NCI-H345 treated with DMSO at 0.1 percent for 48 hours (cell line): ENCODE data around the gene PNKP.

ENCODE experiments used
- DNase-seq: peaks from one replicate; lab custom pipeline; 2025; ENCODE audit not compliant: unreplicated experiment; lab: John Stamatoyannopoulos, UW

Gene PNKP

DNA sequence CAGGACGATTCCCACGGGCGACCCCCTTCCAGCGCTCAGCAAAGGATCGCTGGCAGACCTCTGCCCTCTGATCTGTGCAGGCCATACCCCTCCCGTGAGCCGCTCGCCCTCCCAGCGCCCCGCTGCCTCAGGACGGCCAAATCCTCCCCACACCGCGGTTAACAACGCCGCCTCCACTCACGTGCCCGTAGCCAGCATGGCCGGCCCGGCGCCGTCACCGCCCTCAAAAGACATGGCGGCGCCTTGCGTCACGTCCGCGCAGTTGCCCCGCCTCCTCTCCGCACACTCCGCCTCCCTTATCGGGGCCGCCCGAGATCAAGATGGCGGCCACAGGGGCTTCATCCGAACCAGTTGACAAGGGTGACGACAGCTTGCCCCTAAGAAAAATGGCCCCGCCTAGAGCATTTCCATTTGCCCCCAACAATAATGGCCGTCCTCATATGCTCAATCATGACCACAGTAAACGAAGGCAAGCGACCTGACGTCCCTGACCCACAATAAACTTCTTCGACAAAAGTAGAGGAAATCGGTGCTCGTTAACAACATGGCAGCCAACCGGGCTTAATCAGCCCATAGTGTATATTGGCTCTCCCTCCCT is 9.1 kb upstream of the PNKP start:
- peak; percentile 89 for DNase-seq

DNA sequence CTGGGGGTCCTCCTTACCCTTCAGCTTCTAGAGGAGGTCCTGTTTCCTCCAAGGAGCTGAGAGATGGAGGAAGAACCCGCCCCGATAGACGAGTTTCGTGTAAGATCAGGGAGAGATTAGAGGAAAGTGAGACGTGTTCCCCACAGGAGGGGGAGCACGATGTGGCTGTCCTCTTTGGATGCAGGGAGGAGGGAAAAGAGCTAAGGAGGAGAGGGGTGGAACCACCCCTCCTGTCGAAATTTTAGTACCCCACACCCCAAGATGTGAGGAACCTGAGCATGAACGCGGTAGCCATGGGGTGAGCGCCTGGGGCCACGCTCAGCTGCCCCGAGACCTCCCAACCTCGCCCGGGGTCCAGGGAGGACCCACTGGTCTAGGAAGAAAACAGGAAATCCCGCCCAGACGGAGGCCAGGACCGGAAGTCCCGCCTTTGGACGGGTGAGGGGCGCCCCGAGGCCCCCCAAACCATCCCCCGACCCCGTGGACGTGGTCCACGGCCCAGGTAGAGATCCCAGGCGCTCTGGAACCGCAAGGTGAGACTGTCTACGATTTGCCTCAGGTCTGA is 8.6 kb upstream of the PNKP start:
- DNase-seq, result no peak

DNA sequence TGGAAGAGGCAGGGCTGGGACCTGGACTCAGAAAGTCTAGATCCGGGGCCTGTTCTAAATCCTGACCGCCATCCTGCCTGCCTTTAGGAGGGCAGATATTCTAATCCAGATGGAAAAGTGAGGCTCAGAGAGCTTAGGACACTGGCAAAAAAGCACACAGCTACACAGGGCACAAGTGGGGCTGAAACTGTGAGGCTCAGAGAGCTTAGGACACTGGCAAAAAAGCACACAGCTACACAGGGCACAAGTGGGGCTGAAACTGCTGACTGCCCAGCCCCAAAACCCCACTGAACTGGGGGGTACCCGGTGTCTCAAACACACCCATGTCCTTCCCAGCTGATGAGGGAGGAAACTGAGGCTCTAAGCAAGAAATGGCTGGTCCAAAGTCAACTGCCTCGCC is 7.8 kb upstream of the PNKP start:
- DNase-seq, result no peak

DNA sequence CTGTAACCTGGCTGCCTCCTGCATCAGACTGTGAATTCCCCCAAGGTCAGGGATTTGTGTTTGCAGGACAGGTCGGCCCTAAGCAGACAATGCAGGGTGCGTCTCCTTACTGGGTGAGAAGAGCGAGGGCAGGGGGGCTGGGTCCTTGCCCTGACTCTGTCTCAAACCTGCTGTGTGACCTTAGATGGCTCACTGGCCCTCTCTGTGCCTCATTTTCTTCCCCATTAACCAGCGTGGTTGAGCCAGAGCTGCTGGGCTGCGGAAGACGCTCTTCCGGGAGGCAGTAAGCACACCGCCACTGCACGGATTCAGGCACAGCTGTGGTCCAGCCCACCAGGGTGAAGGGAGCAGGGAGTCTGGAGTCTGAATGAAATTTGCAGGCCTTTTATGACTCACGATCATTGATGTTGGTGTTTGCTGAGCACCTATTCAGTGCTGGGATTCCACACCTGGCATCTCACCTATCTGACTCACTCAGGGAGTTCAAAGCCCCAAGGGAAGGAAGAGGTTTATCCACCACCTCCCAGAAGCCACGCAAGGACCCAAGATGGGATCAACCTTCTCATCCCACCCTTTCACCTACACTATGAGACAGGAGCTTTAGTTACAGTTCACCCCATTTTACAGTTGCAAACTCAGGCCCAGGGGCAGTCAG is 7.3 kb upstream of the PNKP start:
- DNase-seq, result no peak

DNA sequence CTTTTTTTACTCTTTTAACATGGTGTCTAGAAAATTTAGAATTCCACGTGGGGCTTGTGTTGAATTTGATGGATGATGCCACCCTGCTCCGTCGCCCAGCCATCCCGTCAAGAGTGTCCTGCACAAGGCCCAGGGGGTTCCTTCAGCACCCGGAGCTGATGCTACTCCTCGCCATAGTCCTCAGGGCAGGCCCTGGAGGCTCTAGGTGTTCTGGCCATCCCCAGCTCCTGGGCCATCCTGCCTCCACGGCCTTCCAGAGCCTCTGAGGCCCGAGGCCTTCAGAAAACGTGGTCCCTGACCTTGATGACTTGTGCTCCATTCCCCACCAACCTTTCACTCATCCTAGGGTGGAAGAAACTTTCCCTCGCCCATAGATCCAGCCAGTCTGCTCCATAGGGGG is 6.5 kb upstream of the PNKP start:
- DNase-seq, result no peak

DNA sequence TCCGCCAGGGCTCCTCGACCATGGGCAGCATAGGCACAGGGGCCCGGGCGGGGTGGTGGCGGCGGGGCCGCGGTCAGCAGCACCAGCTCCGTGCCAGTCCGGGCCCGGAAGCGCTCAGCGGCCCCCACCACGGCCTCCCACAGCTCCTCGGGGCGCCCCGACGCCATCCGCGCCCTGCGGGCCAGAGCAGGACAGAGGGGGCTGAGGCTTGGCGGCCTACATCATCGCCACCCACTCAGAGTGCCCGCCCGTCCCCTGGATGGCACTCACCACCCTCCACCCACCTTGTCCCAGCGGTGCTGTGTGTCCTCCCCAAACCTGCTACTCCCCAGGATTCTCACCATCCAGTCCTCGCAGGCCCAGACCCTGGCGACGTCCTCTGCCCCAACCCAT is 5.7 kb upstream of the PNKP start:
- DNase-seq, result no peak

DNA sequence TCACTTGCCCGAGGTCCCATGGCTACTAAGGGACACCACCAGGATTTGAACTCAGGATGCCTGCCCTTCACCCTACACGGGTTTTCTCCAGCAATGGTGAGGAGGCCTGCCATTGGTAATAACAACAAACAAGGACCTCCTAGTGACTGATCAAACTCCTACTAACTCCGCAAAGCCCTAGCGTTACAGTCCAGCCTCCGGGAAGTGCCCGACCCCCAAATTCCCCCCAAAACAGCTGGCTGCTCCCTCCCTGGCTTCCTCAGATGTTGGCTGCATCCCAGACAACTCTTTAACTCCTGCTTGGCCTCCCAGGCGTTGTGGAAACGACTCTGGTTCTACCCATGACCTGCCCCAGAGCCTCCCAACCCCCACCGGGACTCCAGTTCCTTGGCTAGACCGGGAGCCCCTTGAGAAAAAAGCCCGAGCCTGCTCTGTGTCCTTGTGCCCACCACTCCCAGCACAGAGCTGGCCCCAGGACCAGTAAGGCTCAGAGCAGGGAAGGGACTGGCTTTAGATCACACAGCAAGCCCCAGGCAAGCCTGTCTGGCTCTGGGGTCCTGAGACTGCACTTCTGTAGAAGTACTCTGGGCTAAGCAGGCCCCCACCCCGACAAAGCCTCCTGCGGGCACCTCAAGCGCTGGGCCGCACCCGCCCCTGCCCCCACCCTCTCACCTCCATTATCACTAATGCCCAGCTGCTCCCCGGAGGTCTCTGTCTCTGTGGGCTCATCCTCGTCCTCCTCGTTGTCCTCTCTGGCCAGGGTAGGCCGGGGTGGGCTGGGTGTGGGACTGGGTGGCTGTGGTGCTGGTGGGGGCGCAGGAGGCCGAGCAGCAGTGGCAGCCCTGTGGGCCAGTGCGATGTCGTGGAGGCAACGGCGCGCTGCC is 5.1 kb upstream of the PNKP start:
- DNase-seq, result no peak

DNA sequence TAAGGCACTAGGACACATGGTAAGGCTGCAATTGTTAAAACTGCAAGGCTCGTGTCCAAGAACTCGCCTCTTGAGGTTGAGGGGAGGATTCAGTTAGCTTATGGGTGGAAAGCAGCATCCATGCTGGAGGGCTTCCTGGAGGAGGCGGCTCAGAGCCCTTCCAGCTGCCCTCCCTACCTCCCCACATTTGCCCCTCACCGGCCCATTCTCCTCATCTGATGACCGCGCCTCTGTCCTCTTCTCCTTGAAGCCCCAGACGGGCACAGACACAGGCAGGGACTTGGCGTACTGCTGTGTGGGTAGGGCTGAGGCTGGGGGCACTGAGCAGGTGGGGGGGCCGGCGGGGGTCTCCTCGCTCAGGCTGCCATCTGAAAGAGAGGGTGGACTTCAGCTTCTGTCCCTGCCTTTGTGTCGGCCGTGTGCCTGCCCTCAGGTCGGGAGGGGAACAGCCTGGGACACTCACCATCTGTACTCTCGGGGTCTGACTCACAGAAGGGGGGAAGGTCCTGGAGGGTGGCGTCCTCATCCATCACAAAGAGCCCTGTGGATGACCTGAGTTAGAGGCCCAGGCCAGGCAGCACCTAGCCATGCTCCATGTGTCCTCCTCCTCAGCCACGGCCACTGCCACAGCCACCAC is 4.1 kb upstream of the PNKP start:
- no peak for DNase-seq

DNA sequence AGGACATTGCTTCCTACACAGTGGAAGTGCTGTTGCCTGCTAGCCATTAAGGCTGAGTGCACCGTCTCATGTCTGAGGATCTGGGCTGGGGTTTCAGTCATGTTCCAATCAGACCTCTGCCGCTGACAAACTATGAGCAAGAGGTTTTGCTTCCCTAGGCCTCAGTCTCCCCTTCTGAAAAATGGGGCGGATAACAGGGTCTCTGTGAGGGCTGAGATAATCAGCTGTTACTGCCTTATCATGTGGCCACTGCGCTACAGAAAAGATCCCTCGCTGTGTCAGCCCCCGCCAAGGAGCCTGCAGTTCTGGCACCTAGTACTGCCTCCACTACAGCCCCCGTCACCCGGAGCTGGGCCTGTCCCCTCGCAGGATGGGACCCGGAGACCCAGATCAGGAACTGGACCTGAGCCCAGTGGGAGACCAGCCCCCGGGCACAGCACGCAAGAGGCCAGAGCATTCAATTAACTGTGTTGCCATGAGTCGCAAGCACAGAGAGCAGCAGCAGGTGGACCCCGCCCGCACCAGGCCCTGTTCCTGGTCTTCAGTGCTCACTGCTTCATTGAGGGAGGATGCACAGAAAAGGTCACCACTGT is 3.0 kb upstream of the PNKP start:
- DNase-seq, result no peak

DNA sequence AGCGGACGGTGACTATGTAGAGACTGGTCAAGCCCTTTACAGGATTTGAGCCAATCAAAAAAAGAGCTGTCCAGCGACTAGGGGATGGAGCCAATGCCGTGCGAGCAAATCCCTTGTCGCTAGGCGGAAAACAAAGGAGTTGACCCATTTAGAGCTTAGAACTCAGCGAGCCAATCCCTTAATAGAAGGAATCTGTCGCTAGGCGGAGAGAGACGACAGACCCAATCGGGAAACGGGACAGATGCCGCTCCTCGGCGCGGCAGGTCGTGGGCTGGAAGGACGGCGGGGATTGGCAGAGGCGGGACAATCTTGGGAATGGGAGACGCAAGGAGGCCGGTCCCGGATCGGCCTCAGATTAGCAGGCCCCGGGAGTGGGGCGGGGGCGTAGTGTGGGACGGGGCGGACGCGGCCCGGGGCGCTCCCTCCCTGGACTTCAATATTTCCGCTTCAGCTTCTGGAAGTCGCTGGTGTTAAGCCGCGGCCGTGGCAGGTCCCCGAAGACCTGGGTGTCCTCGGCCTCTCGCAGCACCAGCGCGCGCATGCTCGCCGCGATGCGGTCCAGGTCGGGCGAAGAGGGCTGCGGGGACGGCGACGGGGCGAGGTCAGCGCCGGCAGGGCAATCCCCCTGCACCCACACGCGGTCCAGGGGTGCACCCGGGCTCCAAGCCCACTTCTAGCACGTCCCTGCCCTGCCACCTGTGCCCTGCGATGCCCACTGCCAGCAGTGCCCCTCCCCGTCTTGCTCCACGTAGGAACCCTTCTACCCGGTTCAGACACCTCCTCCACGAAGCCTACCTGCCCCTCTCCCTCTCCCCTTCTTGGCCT is 2.3 kb upstream of the PNKP start:
- DNase-seq, result peak; percentile 96

DNA sequence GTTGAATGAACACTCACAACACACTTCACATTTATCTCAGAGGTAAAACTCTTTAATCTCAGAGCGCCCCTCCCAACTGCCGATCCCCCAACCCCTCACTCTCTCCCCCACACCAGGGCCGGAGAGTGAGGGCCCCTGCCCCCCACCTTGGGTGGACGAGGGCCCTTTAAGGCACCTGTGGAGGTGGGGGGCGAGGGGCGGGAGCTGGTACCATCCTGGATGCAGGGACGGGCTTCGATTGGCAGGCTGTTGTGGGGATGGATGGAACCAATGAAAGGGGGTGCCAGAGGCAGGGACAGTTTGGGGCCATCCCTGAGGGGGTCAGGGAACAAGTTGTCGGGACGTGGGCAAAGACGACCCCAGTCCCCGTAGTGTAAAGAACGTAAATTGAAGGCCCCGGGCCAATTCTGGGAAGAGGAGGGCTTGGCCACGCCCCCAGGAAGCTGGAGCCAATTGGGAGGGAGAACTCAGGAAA is 1.7 kb upstream of the PNKP start:
- no peak for DNase-seq

DNA sequence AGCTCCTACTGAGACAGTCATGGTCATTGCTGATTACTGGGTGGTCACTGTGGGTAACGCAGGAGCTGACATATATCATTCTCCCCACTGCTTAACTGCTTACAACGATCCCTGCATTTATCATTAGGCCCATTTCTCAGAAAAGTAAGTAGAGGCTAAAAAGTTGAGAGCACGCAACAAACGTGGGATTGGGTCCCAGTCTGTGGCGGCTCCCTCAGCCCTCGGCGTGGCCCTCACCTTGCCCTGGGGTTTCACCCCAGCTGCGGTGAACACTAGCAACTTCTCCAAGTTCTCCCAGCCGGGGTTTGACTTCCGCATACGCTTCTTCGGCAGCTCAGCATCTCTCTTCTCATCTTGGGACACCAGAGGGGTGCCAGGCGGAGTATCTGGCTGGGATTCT is 2.5 kb downstream of the PNKP start:
- no peak for DNase-seq

DNA sequence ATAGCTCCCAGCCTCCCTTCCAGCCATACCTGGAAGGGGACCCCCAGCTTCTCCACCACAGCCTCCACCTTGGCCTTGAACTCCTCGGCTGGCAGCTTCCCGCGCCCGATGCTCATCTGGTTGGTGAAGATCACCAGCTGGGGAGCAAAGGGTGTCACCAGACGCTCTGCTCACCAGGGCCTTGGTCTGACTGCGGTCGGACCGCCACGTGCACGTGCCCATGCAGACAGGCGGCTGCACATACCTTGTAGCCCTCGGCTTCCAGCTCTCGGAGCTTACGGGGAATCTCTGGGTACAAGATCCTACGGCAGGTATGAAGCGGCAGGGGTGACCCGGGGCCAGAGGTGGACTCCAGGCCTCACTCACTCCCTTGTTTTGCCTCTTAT is 3.4 kb downstream of the PNKP start:
- DNase-seq, result no peak

DNA sequence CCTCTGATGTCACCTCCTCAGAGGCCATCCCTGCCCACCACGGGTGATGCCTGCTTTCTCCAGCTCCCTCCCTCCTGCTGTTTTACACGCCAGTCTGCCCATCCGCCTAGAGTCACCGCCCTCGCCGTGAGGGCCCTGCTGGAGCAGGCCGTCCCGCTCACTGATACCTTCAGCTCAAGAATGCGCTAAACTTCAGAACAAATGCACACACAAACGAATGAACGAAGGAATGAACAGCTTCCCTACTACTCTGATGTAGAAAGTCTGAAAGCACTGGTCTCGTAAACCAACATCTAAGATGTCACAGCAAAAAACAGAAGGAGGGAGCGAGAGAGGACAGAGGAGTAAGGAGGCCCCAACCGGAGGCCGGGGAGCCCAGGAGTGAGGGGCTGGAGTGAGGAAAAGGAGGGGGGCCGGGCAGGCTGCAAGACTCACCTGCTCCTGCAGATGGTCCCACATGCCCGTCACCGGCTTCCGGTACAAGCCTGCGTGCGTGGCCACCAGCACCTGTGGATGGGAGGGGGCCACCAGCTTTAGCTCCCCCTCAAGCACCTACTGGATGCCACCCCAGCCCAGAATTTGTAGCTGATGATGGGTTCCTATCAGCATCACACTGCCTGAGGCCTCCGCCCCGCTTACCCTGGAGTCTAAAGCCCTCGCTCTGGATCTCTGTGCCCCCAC is 4.0 kb downstream of the PNKP start:
- no peak for DNase-seq

DNA sequence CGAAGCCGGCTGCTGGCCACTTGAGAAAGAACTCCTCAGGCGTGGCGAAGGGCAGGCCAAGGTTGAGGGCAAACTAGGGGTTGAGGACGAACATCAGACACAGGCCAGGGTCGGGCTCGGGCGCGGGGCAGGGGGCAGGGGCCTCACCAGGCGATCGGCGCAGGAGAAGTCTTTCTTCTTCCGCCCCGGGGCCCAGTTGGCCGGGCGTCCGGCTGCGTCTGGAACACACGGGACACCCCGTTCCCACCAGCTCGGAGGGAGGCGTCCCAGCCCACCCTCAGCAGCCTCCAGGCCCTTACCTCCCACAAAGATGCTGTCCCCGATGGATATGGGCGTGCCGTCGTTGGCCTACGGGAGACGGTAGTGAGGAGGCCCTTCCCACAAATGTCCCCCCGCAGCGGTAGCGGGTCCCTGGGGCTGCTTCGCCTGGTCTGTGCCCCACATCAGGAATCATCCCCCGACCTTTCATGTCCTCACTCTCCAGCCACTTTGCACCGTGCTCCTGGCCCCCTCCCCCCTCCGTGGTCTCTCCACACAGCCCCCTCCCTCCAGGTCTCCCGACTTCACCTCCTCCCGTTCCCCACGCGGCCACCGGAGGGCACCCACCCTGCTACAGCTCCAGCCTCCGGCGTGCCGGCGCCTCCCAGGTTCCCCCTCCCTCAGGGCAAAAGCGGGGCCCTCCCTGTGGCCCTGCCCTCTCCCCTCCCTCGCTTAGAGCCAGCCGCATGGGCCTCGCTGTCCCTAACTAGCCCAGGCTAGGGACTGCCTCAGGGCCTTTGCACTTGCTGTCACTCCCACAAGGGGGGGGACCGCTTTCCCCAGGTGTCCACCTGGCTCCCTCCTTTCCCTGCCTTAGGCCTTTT is 4.8 kb downstream of the PNKP start:
- DNase-seq, result no peak

DNA sequence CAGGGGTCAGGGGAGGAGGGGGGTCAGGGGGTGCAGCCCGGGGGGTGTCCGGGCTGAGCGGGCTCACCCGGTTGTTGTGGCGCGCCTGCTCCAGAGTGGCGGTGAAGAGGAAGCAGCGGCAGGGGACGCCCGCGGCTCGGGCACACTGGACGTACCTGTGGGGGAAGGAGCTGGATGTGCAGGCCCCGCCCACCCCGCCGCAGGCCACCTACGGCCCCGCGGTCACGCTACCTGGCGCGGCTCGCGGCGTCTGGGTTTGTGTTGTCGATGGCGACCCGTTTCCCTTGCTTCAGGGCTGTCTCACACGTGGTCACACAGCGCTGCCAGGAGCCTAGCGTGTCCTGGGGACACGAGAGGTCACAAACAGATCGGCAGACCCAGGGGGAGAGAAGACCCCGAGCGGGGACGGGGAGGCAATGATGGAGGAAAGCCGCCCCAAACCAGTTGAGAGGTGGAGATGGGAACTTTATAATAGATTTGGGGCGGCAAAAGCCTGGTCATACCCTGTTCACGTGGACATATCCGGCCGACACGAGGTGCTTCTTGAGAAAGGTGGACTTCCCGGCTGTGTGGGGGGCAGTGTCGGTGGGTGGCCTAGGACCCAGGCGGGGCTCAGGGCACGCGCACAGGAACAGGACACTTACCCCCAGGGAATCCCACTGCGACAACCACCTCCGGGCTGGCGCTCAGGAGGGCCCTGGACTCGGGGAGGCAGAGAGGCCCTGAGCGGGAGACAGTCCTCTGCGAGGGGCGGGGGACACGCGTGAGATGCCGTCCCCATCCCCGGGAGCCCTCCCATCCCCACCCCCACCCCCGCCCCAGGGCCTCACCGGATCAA is 5.6 kb downstream of the PNKP start:
- DNase-seq, result no peak

DNA sequence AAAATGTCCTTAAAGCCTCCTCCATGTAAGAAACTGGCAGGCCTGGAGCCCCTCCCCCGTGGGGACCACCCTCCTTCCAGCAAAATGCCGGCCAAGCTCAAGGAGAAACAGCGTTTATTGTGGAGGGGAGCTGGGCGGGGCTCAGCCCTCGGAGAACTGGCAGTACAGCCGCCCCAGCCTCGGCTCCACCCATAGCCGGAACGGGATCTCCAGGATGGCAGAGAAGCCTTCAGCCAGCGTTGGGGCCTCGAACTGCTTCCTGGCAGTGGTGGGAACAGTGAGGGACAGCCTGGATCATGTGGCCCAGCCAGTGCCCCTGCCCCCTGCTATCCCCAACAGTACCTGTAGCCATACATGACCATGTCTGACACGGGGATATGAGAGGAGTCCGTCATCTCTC is 6.3 kb downstream of the PNKP start:
- no peak for DNase-seq
